ENCODE results near the gene PRKAR2B.
A peak's percentile ranks its signal among the peaks of the same experiment; 100 is the strongest.

- TF ChIP-seq POLR2A (IDR thresholded peaks at IDR 0.05; ENCODE audit: low read depth) (no peak), EP300 (IDR thresholded peaks at IDR 0.05) (no peak)
- TF ChIP-seq, protein P1, sequence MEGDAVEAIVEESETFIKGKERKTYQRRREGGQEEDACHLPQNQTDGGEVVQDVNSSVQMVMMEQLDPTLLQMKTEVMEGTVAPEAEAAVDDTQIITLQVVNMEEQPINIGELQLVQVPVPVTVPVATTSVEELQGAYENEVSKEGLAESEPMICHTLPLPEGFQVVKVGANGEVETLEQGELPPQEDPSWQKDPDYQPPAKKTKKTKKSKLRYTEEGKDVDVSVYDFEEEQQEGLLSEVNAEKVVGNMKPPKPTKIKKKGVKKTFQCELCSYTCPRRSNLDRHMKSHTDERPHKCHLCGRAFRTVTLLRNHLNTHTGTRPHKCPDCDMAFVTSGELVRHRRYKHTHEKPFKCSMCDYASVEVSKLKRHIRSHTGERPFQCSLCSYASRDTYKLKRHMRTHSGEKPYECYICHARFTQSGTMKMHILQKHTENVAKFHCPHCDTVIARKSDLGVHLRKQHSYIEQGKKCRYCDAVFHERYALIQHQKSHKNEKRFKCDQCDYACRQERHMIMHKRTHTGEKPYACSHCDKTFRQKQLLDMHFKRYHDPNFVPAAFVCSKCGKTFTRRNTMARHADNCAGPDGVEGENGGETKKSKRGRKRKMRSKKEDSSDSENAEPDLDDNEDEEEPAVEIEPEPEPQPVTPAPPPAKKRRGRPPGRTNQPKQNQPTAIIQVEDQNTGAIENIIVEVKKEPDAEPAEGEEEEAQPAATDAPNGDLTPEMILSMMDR (IDR thresholded peaks at IDR 0.05): peak in 2 of 3 experiments; percentile 15 to 22
Measured at GRCh38 chr7:107044347-107045194, at the start of gene PRKAR2B.
